MCF 10A (cell line): ENCODE results near the gene TMEM238. TPM values are rescaled to one million over a fixed set of nuclear protein-coding genes. Genes with fewer than 3 reads are reported as not detected.

ENCODE experiments used
- BruUV-seq: library from RNA; stranded (reverse); fragments of 400-500 nt; replicated peaks from 2 replicates; lab custom pipeline; 2021; lab: Mats Ljungman, UMichigan
- CTCF ChIA-PET: fragments of 300-600 bp; sonication (Branson Sonifier 250); formaldehyde crosslinking; extraction: SDS; loops from one replicate; lab custom pipeline; 2021; ENCODE audit warnings: antibody characterized with exemption, inconsistent platforms; lab: Yijun Ruan, JAX
- POLR2A ChIA-PET: fragments of 300-600, 350-650 bp; sonication (Branson Sonifier 250); formaldehyde crosslinking; extraction: SDS; loops from one replicate; lab custom pipeline; 2020; ENCODE audit warnings: antibody characterized with exemption, inconsistent platforms; lab: Yijun Ruan, JAX
- DNase-seq: peaks from one replicate; pipeline ENCODE4 v3.0.0-alpha.2; 2018; ENCODE audit not compliant: unreplicated experiment
- H3K27ac Mint-ChIP-seq: one replicate; pipeline ENCODE4 v1.8.0; 2022; ENCODE audit warnings: mild to moderate bottlenecking, low read depth, mixed read lengths; ENCODE audit not compliant: unreplicated experiment
- H3K27me3 Mint-ChIP-seq: one replicate; pipeline ENCODE4 v1.8.0; 2022; ENCODE audit warnings: mixed read lengths; ENCODE audit not compliant: insufficient read depth, unreplicated experiment
- H3K36me3 Mint-ChIP-seq: one replicate; pipeline ENCODE4 v1.8.0; 2022; ENCODE audit warnings: mild to moderate bottlenecking, moderate library complexity, mixed read lengths; ENCODE audit not compliant: insufficient read depth, unreplicated experiment
- H3K4me1 Mint-ChIP-seq: one replicate; pipeline ENCODE4 v1.8.0; 2022; ENCODE audit warnings: mixed read lengths; ENCODE audit not compliant: insufficient read depth, unreplicated experiment
- H3K4me3 Mint-ChIP-seq: one replicate; pipeline ENCODE4 v1.8.0; 2022; ENCODE audit warnings: mild to moderate bottlenecking, moderate library complexity, mixed read lengths; ENCODE audit not compliant: unreplicated experiment
- H3K9me3 Mint-ChIP-seq: one replicate; pipeline ENCODE4 v1.8.0; 2022; ENCODE audit warnings: mixed read lengths; ENCODE audit not compliant: unreplicated experiment
- intact Hi-C: fragments of 100-400 bp; cut with micrococcal nuclease; formaldehyde crosslinking; loops from 2 replicates; pipeline ENCODE4 v1.14.1; 2022
- total RNA-seq: library from RNA; stranded (reverse); gene quantifications from 2 replicates; pipeline ENCODE4 v1.2.3, GENCODE V29; 2022
- TF ChIP-seq, protein P1 (sequence below): fragments of 200-600 bp; IDR thresholded peaks from one replicate; pipeline ENCODE4 v1.8.0; 2022; ENCODE audit warnings: antibody characterized with exemption, mild to moderate bottlenecking; ENCODE audit not compliant: unreplicated experiment

Gene TMEM238
- total RNA-seq, 1 experiment from 2014 or later: 14.9 TPM

DNA sequence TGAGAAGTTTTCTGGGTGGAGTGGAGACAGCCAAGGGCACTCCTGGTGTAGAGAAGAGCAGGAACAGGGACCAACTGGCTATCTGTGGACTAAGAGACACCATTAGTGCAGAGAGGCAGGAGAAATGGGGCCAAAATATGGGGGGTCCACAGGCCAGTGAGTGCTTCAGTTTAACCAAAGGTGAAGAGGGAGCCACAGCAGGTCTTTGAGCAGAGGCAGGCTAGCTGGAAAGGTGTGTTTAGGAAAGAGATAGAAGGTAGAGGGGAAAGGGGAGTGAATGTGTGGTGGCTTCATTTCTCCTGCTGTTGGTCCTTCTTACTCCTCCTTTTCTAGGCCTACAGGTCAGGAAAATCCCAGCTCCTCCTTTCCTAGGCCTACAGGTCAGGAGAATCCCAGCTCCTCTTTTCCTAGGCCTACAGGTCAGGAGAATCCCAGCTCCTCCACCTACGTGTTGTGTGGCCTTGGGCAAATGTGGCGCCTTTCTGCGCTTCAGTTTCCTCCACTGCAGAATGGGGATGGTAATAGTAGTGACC lies 1.5 kb downstream of the TMEM238 start:
- H3K27ac Mint-ChIP-seq: peak overlapping the region; percentile 90
- no TSS peak for BruUV-seq

DNA sequence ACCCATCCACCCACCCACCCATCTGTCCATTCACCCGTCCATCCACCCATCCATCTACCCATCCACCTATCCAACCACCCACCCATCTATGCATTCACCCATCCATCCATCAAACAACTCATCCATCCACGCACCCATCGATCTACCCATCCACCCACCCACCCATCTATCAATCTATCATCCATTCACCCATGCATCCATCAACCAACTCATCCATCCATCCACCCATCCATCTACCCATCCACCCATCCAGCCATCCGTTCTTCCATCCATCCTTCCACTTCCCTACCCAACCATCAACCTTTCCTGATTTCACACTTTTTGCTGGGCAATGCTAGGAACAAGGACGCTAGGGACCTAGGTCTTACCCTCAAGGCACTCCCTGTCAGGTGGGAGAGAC lies 2.1 kb downstream of the TMEM238 start:
- H3K4me1 Mint-ChIP-seq: peaks cover 26% of the 10 kb centered on the region
- TF ChIP-seq, protein P1, sequence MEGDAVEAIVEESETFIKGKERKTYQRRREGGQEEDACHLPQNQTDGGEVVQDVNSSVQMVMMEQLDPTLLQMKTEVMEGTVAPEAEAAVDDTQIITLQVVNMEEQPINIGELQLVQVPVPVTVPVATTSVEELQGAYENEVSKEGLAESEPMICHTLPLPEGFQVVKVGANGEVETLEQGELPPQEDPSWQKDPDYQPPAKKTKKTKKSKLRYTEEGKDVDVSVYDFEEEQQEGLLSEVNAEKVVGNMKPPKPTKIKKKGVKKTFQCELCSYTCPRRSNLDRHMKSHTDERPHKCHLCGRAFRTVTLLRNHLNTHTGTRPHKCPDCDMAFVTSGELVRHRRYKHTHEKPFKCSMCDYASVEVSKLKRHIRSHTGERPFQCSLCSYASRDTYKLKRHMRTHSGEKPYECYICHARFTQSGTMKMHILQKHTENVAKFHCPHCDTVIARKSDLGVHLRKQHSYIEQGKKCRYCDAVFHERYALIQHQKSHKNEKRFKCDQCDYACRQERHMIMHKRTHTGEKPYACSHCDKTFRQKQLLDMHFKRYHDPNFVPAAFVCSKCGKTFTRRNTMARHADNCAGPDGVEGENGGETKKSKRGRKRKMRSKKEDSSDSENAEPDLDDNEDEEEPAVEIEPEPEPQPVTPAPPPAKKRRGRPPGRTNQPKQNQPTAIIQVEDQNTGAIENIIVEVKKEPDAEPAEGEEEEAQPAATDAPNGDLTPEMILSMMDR: no peak
- peaks cover 26% of the 10 kb centered on the region for H3K36me3 Mint-ChIP-seq
- ChIA-PET CTCF (interaction anchor here (0.8 to 3.4 kb wide), 6 partner anchors 61 to 256 kb away, joined by 3 to 61 read pairs (median 13); no protein-coding TSS in a partner anchor), POLR2A (no interaction called here)
- peak overlapping the region; percentile 90 for H3K27ac Mint-ChIP-seq
- no peaks in the 10 kb centered on the region for H3K27me3 Mint-ChIP-seq
- no peaks in the 10 kb centered on the region for H3K9me3 Mint-ChIP-seq
- DNase-seq: no peak
- BruUV-seq: no TSS peak
- peak overlapping the region; percentile 89 for H3K4me3 Mint-ChIP-seq
- intact Hi-C loops: no loop called here

More for the DNA sequence above, 1.5 kb downstream of the TMEM238 start:
- ChIA-PET CTCF (interaction anchor here (0.6 to 3.4 kb wide), 17 partner anchors 14 to 293 kb away, joined by 3 to 61 read pairs (median 4); no protein-coding TSS in a partner anchor), POLR2A (interaction anchor here (0.6 to 6.1 kb wide), 7 partner anchors 16 to 93 kb away, joined by 3 to 98 read pairs (median 10); partner anchors contain the start of genes KMT5C, UBE2S and ZNF628)
- H3K4me1 Mint-ChIP-seq: peaks cover 26% of the 10 kb centered on the region
- no peaks in the 10 kb centered on the region for H3K9me3 Mint-ChIP-seq
- intact Hi-C loops: no loop called here
- peaks cover 32% of the 10 kb centered on the region for H3K36me3 Mint-ChIP-seq
- TF ChIP-seq, protein P1: no peak
- no peaks in the 10 kb centered on the region for H3K27me3 Mint-ChIP-seq
- H3K4me3 Mint-ChIP-seq: peak overlapping the region; percentile 89
- no peak for DNase-seq

DNA sequence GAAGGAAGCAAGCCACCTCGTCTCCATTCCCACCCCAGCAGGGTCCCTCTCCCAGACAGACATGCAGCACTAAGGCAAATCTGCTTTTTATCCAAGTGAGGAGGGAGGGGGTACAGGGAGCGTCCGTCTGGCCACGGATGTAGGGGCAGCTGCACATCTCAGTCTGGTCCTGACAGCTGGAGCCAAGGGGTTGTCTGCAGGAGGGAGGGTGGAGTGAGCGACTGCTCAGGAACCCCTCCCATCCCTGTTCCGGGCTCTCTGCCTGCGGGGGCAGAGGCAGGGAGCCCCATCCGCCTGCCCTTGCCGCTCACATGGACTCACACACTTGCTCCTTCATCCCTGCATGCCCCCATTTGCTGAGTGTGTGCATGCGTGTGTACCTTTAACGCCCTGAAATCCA lies 4.9 kb downstream of the TMEM238 start:
- H3K27me3 Mint-ChIP-seq: peaks cover 2% of the 10 kb centered on the region
- intact Hi-C loops: no loop called here
- no peak overlapping the region for H3K27ac Mint-ChIP-seq
- no peak overlapping the region for H3K4me3 Mint-ChIP-seq
- H3K4me1 Mint-ChIP-seq: peaks cover 31% of the 10 kb centered on the region
- H3K36me3 Mint-ChIP-seq: peaks cover 6% of the 10 kb centered on the region
- TF ChIP-seq, protein P1: no peak
- H3K9me3 Mint-ChIP-seq: no peaks in the 10 kb centered on the region
- BruUV-seq: no TSS peak
- ChIA-PET POLR2A (interaction anchor here (0.5 to 0.6 kb wide), 2 partner anchors 31 to 40 kb away, joined by 3 read pairs; no protein-coding TSS in a partner anchor), CTCF (no interaction called here)
- DNase-seq: no peak

DNA sequence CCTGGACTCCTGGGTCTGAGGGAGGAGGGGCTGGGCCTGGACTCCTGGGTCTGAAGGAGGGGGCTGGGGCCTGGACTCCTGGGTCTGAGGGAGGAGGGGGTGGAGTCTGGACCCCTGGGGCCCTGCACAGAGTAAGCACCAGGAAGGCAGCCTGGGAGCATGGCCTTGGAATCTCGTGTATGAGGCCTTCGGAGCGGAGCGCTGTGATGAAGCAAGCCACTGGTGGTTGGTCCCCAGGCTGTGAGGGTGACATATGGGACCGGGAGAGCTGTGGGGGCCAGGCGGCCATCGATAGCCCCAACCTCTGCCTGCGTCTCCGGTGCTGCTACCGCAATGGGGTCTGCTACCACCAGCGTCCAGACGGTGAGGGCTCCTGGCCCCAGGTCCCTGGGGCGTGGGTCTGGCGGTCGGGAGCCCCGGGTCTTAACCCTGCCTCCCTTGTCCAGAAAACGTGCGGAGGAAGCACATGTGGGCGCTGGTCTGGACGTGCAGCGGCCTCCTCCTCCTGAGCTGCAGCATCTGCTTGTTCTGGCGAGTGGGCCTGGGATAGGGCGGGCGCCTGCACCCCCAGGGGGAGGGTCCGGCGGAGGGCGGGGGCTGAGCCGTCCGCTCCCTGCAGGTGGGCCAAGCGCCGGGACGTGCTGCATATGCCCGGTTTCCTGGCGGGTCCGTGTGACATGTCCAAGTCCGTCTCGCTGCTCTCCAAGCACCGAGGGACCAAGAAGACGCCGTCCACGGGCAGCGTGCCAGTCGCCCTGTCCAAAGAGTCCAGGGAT lies 6.5 kb downstream of the TMEM238 start:
- intact Hi-C loops: no loop called here
- H3K4me3 Mint-ChIP-seq: no peak overlapping the region
- no peak overlapping the region for H3K27ac Mint-ChIP-seq
- H3K27me3 Mint-ChIP-seq: peaks cover 11% of the 10 kb centered on the region
- no peaks in the 10 kb centered on the region for H3K9me3 Mint-ChIP-seq
- POLR2A ChIA-PET: interaction anchor here (0.7 to 1.2 kb wide), 2 partner anchors 22 to 37 kb away, joined by 3 to 4 read pairs; no protein-coding TSS in a partner anchor
- H3K4me1 Mint-ChIP-seq: peaks cover 29% of the 10 kb centered on the region
- no TSS peak for BruUV-seq
- TF ChIP-seq, protein P1: no peak
- CTCF ChIA-PET: interaction anchor here (1.3 kb wide), 1 partner anchor 10 kb away, joined by 4 read pairs; no protein-coding TSS in a partner anchor
- peaks cover 6% of the 10 kb centered on the region for H3K36me3 Mint-ChIP-seq
- DNase-seq: no peak
